ENCODE measurements around the gene HSDL2.

Gene HSDL2

DNA sequence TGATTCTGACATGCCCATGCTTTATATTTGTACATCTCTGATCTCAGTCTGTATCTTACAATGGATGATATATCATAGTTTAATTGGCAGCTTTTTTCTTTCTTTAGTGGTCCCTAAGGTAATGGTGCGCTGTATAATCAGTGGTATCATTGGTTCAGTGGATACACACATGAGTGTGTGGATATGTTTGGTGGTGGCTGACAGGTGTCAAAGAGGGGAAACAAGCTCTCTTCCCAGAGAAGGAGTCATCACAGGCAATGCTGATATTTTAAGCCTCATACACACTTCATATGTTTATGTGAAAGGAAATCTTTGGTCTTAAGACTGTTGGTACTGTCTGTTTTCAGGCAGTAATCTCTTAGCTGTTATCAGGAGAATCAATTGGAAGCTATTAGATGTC, 54.6 kb downstream of the HSDL2 start:
- no peak for TF ChIP-seq POLR2A (IDR thresholded peaks at IDR 0.05; ENCODE audit: low read depth, low read length)
- FAIRE-seq = no peak
- DNase-seq (ENCODE audit: insufficient read length, low spot score) = no peak

GRCh38 chr9:112437406-112437805, 57.5 kb downstream of the HSDL2 start:
- FAIRE-seq (no peak), DNase-seq (ENCODE audit: insufficient read length, low spot score) (no peak)
- no peak for TF ChIP-seq POLR2A (IDR thresholded peaks at IDR 0.05; ENCODE audit: low read depth, low read length)

DNA sequence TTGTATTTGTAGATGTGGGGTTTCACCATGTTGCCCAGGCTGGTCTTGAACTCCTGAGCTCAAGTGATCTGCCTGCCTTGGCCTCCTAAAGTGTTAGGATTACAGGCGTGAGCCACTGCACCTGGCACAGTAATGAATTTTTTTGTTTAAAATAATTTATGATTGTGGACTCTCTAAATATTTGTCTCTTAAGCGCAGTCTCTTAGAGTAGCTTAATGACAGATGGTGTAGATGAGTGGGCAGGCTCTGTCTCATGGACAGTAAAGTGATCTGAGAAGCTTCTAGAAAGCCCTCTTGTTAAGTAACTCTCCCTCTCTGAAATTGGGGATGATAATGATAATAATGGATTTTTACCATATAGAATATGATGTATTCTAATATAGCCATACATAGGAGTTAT, 59.3 kb downstream of the HSDL2 start:
- TF ChIP-seq POLR2A (IDR thresholded peaks at IDR 0.05; ENCODE audit: low read depth, low read length) = no peak
- DNase-seq (ENCODE audit: insufficient read length, low spot score) (no peak), FAIRE-seq (no peak)

DNA sequence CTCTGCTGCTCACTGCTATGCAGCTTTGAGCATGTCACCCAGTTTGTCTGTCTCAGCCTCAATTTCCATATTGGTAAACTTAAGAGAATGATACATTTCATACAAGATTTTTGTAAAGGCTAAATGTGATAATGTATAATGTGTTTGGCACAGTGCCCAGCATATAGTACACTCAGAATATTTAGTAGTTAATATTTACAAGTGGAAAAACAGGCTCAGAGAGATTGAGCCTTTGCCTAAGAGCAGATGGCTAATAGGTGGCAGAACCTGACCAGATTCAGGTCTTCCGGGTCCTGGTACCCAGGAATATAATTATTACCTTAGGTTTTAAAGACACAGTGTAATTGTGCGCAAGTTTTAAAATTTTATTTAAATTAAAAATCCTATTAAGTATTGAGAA, 59.9 kb downstream of the HSDL2 start:
- no peak for FAIRE-seq
- DNase-seq (ENCODE audit: insufficient read length, low spot score) = no peak

GRCh38 chr9:112443200-112443599, 63.3 kb downstream of the HSDL2 start:
- no peak for DNase-seq (ENCODE audit: insufficient read length, low spot score)
- FAIRE-seq = no peak
- TF ChIP-seq POLR2A (IDR thresholded peaks at IDR 0.05; ENCODE audit: low read depth, low read length) = no peak

More for the DNA sequence above, 59.9 kb downstream of the HSDL2 start:
- no peak for TF ChIP-seq POLR2A (IDR thresholded peaks at IDR 0.05; ENCODE audit: low read depth, low read length)

DNA sequence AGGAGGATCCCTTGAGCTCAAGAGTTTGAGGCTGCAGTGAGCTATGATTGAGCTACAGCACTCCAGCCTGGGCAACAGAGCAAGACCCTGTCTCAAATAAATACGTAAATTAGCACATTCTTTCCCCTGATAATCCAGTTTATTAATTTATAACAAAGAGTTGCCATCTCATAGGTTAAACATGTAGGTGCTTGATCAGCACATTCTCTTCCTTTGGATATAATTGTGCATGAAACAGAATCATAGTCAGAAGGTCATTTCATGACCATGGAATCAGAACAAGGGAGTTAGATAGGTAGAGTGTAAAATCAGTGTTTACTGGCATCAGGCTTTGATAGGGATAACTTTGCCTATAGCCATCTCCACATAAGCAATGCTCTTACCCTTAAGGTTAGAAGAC, 63.7 kb downstream of the HSDL2 start:
- FAIRE-seq = no peak
- no peak for DNase-seq (ENCODE audit: insufficient read length, low spot score)
- TF ChIP-seq POLR2A (IDR thresholded peaks at IDR 0.05; ENCODE audit: low read depth, low read length) = no peak

DNA sequence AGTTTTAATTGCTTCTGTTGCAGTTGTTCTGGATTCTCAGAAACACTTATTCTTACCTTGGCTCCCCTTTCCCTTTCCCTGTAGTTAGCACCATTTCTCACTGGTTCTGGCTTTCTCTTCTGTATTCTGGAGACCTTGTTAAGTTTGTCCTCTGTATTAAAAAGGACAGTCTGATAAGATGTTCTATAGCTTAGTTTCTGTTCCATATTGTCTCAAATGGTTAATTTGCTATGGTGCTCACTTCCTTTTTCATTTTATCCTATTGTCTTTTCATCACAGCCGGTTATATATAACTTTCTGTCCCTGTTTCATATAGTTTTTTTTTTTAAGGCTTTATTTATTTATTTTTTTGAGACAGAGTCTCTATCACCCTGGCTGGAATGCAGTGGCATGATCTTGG, 65.3 kb downstream of the HSDL2 start:
- DNase-seq (ENCODE audit: insufficient read length, low spot score) = no peak
- TF ChIP-seq POLR2A (IDR thresholded peaks at IDR 0.05; ENCODE audit: low read depth, low read length) = no peak
- FAIRE-seq = no peak

- no peak for FAIRE-seq
- no peak for DNase-seq (ENCODE audit: insufficient read length, low spot score)
- TF ChIP-seq POLR2A (IDR thresholded peaks at IDR 0.05; ENCODE audit: low read depth, low read length) = no peak
Measured at GRCh38 chr9:112446080-112446479, 66.2 kb downstream of the HSDL2 start.

GRCh38 chr9:112446526-112446925, 66.6 kb downstream of the HSDL2 start:
- FAIRE-seq (no peak), DNase-seq (ENCODE audit: insufficient read length, low spot score) (no peak)
- no peak for TF ChIP-seq POLR2A (IDR thresholded peaks at IDR 0.05; ENCODE audit: low read depth, low read length)

- no peak for DNase-seq (ENCODE audit: insufficient read length, low spot score)
- FAIRE-seq = no peak
- TF ChIP-seq POLR2A (IDR thresholded peaks at IDR 0.05; ENCODE audit: low read depth, low read length) = no peak
Measured at GRCh38 chr9:112447283-112447761, 67.4 kb downstream of the HSDL2 start.

DNA sequence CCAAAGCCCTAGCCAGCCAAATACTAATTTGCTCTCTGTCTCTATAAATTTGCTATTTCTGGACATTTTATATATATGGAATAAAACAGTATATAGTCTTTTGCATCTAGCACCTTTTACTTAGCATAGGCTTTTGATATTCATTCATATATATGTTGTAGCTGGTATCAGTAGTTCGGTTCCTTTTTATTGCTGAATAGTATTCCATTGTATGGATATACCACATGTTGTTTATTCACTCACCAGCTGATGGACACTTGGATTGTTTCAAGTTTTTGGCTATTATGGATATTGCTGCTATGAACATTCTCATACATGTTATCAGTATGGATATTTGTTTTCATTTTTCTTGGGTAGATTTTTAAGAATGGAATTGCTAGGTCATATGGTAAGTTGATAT, 82.9 kb downstream of the HSDL2 start:
- FAIRE-seq = no peak

DNA sequence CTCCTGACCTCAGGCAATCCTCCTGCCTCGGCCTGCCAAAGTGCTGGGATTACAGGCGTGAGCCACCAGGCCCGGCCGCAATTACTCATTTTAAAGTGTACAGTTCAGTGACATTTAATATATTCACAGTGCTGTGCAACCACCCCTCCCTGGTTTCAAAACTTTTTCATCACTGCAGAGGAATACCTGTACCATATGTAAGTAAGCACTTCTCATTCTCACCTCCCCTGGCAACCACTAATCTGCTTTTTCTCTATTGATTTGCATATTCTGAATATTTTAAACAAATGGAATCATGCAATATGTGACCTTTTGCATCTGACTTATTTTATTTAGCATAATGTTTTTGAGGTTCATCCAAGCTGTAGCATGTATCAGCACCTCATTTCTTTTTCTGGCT, 85.4 kb downstream of the HSDL2 start:
- TF ChIP-seq POLR2A (IDR thresholded peaks at IDR 0.05; ENCODE audit: low read depth, low read length) = no peak
- DNase-seq (ENCODE audit: insufficient read length, low spot score) (no peak), FAIRE-seq (no peak)

More for the DNA sequence above, 82.9 kb downstream of the HSDL2 start:
- DNase-seq (ENCODE audit: insufficient read length, low spot score) = no peak
- no peak for TF ChIP-seq POLR2A (IDR thresholded peaks at IDR 0.05; ENCODE audit: low read depth, low read length)

DNA sequence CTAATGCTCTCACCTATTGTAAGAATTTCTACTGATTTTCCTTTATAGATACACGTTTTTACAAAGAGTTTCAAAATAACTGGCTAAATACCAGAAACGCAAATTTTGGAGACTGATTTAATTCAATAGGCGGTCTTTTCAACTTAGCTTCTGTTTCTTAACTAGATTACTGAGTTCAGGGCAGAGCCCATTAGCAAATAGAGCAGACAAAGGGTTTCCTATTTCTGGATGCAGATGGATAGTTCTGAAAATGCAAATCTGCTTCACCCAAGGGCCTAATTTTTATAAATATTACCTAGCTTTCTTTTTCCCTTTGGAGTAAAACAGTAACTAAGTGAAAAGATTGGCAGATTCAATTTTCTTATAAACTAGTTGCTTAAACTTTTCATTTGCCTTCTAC, 93.1 kb downstream of the HSDL2 start:
- DNase-seq (ENCODE audit: insufficient read length, low spot score) = no peak
- TF ChIP-seq POLR2A (IDR thresholded peaks at IDR 0.05; ENCODE audit: low read depth, low read length) = no peak
- FAIRE-seq = no peak

- no peak for TF ChIP-seq POLR2A (IDR thresholded peaks at IDR 0.05; ENCODE audit: low read depth, low read length)
- DNase-seq (ENCODE audit: insufficient read length, low spot score) (no peak), FAIRE-seq (no peak)
Measured at GRCh38 chr9:112473986-112474385, 94.1 kb downstream of the HSDL2 start.

- no peak for TF ChIP-seq POLR2A (IDR thresholded peaks at IDR 0.05; ENCODE audit: low read depth, low read length)
- DNase-seq (ENCODE audit: insufficient read length, low spot score) = no peak
- no peak for FAIRE-seq
Measured at GRCh38 chr9:112475318-112475717, 95.4 kb downstream of the HSDL2 start.

DNA sequence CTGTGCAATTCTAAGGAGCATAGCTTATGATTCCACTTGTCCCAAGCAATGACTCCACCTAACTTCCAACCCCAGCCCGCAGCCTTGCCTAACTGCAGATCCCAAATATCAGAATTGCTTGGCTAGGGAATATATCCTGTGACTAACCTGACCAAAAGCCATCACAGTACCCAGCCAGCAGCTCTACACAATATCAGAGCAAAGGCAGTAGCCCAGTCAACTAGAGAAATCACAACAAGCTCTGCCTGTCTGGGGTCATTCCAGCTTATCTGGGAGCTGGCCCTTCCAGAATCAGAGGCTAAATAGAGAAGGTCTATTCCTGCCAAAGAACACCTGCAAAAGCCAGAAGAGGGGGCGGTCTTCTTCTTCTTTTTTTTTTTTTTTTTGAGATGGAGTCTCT, 97.4 kb downstream of the HSDL2 start:
- FAIRE-seq (no peak), DNase-seq (ENCODE audit: insufficient read length, low spot score) (no peak)
- TF ChIP-seq POLR2A (IDR thresholded peaks at IDR 0.05; ENCODE audit: low read depth, low read length) = no peak

Measured in H54 (cell line).